ENCODE results near the gene TUBG2.

DNA sequence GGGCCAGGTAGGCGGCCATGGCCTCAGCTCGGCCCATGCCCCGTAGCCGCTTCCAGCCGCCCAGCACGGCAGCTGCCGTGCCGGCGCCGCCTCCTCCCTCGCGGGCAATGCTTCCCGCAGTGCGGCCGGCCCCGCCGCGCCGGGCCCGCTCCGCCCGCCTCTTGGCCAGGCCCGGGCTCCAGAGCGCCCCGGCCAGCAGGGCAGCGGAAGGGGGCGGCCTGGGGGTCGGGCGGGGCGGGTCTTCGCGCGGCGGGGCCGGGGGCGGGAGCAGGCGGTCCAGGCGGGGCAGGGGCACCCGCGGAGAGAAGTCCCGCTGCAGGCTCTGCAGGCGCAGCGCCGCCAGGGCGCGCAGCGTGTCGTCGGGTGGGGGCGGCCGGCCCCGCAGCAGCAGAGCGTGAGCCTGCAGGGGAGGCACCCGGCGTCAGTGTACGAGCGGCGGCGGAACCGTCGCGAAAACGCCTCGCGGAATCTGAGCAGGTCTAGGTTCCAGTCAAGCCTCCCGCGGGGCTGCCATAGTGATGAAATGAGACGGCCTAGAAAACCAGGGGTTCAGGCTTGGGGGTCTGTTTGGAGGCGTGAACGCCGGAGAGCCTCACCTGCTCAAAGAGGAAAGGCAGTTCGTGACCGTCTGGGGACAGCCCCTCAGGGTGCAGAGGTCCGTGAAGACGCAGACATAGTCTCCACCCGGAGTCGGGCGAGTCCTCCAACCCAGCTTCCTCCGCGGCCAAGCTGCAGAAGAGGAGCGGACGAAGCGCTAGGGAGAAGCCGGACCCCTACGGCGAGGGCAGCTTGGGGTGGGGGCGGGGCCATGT, 11.1 kb downstream of the TUBG2 start:
- TF ChIP-seq, protein P1, sequence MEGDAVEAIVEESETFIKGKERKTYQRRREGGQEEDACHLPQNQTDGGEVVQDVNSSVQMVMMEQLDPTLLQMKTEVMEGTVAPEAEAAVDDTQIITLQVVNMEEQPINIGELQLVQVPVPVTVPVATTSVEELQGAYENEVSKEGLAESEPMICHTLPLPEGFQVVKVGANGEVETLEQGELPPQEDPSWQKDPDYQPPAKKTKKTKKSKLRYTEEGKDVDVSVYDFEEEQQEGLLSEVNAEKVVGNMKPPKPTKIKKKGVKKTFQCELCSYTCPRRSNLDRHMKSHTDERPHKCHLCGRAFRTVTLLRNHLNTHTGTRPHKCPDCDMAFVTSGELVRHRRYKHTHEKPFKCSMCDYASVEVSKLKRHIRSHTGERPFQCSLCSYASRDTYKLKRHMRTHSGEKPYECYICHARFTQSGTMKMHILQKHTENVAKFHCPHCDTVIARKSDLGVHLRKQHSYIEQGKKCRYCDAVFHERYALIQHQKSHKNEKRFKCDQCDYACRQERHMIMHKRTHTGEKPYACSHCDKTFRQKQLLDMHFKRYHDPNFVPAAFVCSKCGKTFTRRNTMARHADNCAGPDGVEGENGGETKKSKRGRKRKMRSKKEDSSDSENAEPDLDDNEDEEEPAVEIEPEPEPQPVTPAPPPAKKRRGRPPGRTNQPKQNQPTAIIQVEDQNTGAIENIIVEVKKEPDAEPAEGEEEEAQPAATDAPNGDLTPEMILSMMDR (IDR thresholded peaks at IDR 0.05) = no peak
- TF ChIP-seq EP300 (IDR thresholded peaks at IDR 0.05) = no peak
